ENCODE measurements around the gene SRPRB. TPM values are rescaled to one million over a fixed set of nuclear protein-coding genes. Genes with fewer than 3 reads are reported as not detected.
"Not testable (repeated sequence)": the region's sequence is repeated elsewhere in the genome, so short reads cannot be mapped to it uniquely, and the experiment has no call there.

The SRPRB gene
- total and polyA plus RNA-seq, 2 experiments from 2014 or later: 25.6 to 36.0 TPM

GRCh38 chr3:133779626-133780203 is 25.9 kb upstream of the SRPRB start:
- no peak overlapping the region for H3K27ac ChIP-seq (ENCODE audit: low read depth)
- no peaks in the 10 kb centered on the region for H4K20me1 ChIP-seq (replicated peaks; ENCODE audit: insufficient read depth)
- H3K36me3 ChIP-seq (ENCODE audit: insufficient read depth): no peaks in the 10 kb centered on the region
- H3K27ac Mint-ChIP-seq: no peak overlapping the region
- H3K4me2 ChIP-seq: no peak overlapping the region
- peaks cover 10% of the 10 kb centered on the region for H3K9me2 ChIP-seq (ENCODE audit: insufficient read depth)
- TF ChIP-seq, protein P1, sequence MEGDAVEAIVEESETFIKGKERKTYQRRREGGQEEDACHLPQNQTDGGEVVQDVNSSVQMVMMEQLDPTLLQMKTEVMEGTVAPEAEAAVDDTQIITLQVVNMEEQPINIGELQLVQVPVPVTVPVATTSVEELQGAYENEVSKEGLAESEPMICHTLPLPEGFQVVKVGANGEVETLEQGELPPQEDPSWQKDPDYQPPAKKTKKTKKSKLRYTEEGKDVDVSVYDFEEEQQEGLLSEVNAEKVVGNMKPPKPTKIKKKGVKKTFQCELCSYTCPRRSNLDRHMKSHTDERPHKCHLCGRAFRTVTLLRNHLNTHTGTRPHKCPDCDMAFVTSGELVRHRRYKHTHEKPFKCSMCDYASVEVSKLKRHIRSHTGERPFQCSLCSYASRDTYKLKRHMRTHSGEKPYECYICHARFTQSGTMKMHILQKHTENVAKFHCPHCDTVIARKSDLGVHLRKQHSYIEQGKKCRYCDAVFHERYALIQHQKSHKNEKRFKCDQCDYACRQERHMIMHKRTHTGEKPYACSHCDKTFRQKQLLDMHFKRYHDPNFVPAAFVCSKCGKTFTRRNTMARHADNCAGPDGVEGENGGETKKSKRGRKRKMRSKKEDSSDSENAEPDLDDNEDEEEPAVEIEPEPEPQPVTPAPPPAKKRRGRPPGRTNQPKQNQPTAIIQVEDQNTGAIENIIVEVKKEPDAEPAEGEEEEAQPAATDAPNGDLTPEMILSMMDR (conservative IDR thresholded peaks at IDR 0.05; ENCODE audit: low read depth in 2 of 2): no peak
- TF ChIP-seq ZNF331 (CRISPR knock-in tag; IDR thresholded peaks at IDR 0.05; ENCODE audit: low read depth): no peak
- no peak for TF ChIP-seq EZH2phosphoT487 (IDR thresholded peaks at IDR 0.05; ENCODE audit: unreplicated experiment)
- no peak for TF ChIP-seq ZNF462 (CRISPR knock-in tag; IDR thresholded peaks at IDR 0.05)
- TF ChIP-seq ZNF114 (CRISPR knock-in tag; IDR thresholded peaks at IDR 0.05): no peak
- TF ChIP-seq NANOG (IDR thresholded peaks at IDR 0.05; ENCODE audit: borderline replicate concordance): no peak
- no peak for TF ChIP-seq ETS1 (IDR thresholded peaks at IDR 0.05)
- TF ChIP-seq, protein P2, sequence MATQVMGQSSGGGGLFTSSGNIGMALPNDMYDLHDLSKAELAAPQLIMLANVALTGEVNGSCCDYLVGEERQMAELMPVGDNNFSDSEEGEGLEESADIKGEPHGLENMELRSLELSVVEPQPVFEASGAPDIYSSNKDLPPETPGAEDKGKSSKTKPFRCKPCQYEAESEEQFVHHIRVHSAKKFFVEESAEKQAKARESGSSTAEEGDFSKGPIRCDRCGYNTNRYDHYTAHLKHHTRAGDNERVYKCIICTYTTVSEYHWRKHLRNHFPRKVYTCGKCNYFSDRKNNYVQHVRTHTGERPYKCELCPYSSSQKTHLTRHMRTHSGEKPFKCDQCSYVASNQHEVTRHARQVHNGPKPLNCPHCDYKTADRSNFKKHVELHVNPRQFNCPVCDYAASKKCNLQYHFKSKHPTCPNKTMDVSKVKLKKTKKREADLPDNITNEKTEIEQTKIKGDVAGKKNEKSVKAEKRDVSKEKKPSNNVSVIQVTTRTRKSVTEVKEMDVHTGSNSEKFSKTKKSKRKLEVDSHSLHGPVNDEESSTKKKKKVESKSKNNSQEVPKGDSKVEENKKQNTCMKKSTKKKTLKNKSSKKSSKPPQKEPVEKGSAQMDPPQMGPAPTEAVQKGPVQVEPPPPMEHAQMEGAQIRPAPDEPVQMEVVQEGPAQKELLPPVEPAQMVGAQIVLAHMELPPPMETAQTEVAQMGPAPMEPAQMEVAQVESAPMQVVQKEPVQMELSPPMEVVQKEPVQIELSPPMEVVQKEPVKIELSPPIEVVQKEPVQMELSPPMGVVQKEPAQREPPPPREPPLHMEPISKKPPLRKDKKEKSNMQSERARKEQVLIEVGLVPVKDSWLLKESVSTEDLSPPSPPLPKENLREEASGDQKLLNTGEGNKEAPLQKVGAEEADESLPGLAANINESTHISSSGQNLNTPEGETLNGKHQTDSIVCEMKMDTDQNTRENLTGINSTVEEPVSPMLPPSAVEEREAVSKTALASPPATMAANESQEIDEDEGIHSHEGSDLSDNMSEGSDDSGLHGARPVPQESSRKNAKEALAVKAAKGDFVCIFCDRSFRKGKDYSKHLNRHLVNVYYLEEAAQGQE (IDR thresholded peaks at IDR 0.05; ENCODE audit: unreplicated experiment): no peak
- TF ChIP-seq STAT1 (IDR thresholded peaks at IDR 0.05; ENCODE audit: unreplicated experiment): no peak
- no peaks in the 10 kb centered on the region for H3K27me3 ChIP-seq (ENCODE audit: insufficient read depth)
- no peaks in the 10 kb centered on the region; the same call in 2 of the 3 replicates for H3K36me3 Mint-ChIP-seq (ENCODE audit: low read depth)
- ATAC-seq (no peak), DNase-seq (ENCODE audit: low spot score) (no peak)
- H3K4me3 ChIP-seq: no peak overlapping the region
- no peaks in the 10 kb centered on the region for H3F3A ChIP-seq (replicated peaks; ENCODE audit: low read depth)
- H2AFZ ChIP-seq: no peak overlapping the region
- no peaks in the 10 kb centered on the region for H3K79me2 ChIP-seq (replicated peaks; ENCODE audit: insufficient read depth)
- H3K9me3 Mint-ChIP-seq: peaks cover 10% of the 10 kb centered on the region
- no peaks in the 10 kb centered on the region for H3K27me3 Mint-ChIP-seq (ENCODE audit: insufficient read depth, low read depth, poor library complexity)
- H3K4me1 ChIP-seq (ENCODE audit: insufficient read depth): peaks cover 6% of the 10 kb centered on the region; the same call in 1 of the 2 replicates
- H3K4me3 Mint-ChIP-seq: no peak overlapping the region
- H3K4me1 Mint-ChIP-seq: peaks cover 8% of the 10 kb centered on the region

DNA sequence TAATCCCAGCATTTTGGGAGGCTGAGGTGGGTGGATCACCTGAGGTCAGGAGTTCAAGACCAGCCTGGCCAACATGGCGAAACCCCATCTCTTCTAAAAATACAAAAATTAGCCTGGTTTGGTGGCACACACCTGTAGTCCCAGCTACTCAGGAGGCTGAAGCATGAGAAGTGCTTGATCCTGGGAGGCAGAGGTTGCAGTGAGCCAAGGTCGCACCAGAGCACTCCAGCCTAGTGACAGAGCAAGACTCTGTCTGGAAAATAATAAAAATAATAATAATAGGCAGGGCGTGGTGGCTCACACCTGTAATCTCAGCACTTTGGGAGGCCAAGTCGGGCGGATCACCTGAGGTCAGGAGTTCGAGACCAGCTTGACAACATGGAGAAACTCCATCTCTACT is 24.9 kb upstream of the SRPRB start:
- not testable (repeated sequence) for H4K20me1 ChIP-seq (replicated peaks; ENCODE audit: insufficient read depth); H3K79me2 ChIP-seq (replicated peaks; ENCODE audit: insufficient read depth); H3K4me2 ChIP-seq; H3K9me3 Mint-ChIP-seq; H3K36me3 ChIP-seq (ENCODE audit: insufficient read depth); H2AFZ ChIP-seq; H3K27me3 ChIP-seq (ENCODE audit: insufficient read depth); H3K4me1 ChIP-seq (ENCODE audit: insufficient read depth); ATAC-seq; H3K27me3 Mint-ChIP-seq (ENCODE audit: insufficient read depth, low read depth, poor library complexity); H3K9me2 ChIP-seq (ENCODE audit: insufficient read depth); H3K27ac Mint-ChIP-seq; H3K4me3 ChIP-seq; H3K36me3 Mint-ChIP-seq (ENCODE audit: low read depth); H3F3A ChIP-seq (replicated peaks; ENCODE audit: low read depth); H3K4me1 Mint-ChIP-seq; H3K27ac ChIP-seq (ENCODE audit: low read depth); H3K4me3 Mint-ChIP-seq; DNase-seq (ENCODE audit: low spot score)
